Measurements from ENCODE around the gene GAPVD1.
"Not testable (repeated sequence)": the region's sequence is repeated elsewhere in the genome, so short reads cannot be mapped to it uniquely, and the experiment has no call there.

GAPVD1 gene

GRCh38 chr9:125258832-125259534 is 2.6 kb upstream of the GAPVD1 start:
- WGBS = 89% methylated on average over 2 of the region's 2 CpGs
- Histone ChIP-seq H2BK15ac (ENCODE audit: low read depth, poor library complexity, severe bottlenecking) (no peak overlapping the region), H3K27ac (ENCODE audit: low read length, poor library complexity, severe bottlenecking) (no peak overlapping the region), H3K4ac (ENCODE audit: low read depth in 1 of 2, low read length in 2 of 2) (no peak overlapping the region), H3K18ac (ENCODE audit: low read depth in 1 of 2, low read length in 2 of 2) (no peak overlapping the region), H2AK5ac (ENCODE audit: low read length, severe bottlenecking) (no peak overlapping the region), H3K23ac (ENCODE audit: low read length in 2 of 2) (no peak overlapping the region), H2BK120ac (ENCODE audit: low read depth, low read length) (no peak overlapping the region), H3K9me3 (ENCODE audit: control insufficient read depth, low read length) (no peaks in the 10 kb centered on the region), H3K14ac (ENCODE audit: low read length in 2 of 2) (no peak overlapping the region), H4K8ac (ENCODE audit: low read length) (no peak overlapping the region), H2BK5ac (ENCODE audit: low read depth, low read length, poor library complexity, severe bottlenecking) (no peak overlapping the region), H3K4me1 (ENCODE audit: control insufficient read depth, insufficient read depth, low read depth, low read length) (peaks cover 2% of the 10 kb centered on the region), H3K4me2 (ENCODE audit: low read length, poor library complexity, severe bottlenecking) (no peak overlapping the region), H4K91ac (ENCODE audit: low read length) (no peak overlapping the region), H3K36me3 (ENCODE audit: control insufficient read depth in 1 of 2, insufficient read depth in 2 of 2, low read depth in 1 of 2, low read length in 2 of 2) (peaks cover 6% of the 10 kb centered on the region in 2 experiments), H2AFZ (ENCODE audit: low read depth, low read length) (no peak overlapping the region), H3K9ac (ENCODE audit: low read length) (no peak overlapping the region), H3K79me1 (replicated peaks; ENCODE audit: low read length, poor library complexity, severe bottlenecking) (no peaks in the 10 kb centered on the region), H3K4me3 (ENCODE audit: insufficient read depth in 1 of 2, low read depth in 1 of 2, low read length in 2 of 2) (no peak overlapping the region), H3K27me3 (ENCODE audit: control insufficient read depth in 1 of 2, insufficient read depth in 1 of 2, low read length in 2 of 2) (no peaks in the 10 kb centered on the region), H2BK12ac (ENCODE audit: low read length in 2 of 2) (no peak overlapping the region)
- DNase-seq = no peak

- Histone ChIP-seq H3K4ac (ENCODE audit: low read depth in 1 of 2, low read length in 2 of 2) (no peak overlapping the region), H2AFZ (ENCODE audit: low read depth, low read length) (no peak overlapping the region), H2BK120ac (ENCODE audit: low read depth, low read length) (no peak overlapping the region), H2BK15ac (ENCODE audit: low read depth, poor library complexity, severe bottlenecking) (no peak overlapping the region), H3K4me3 (ENCODE audit: insufficient read depth in 1 of 2, low read depth in 1 of 2, low read length in 2 of 2) (no peak overlapping the region), H3K4me2 (ENCODE audit: low read length, poor library complexity, severe bottlenecking) (no peak overlapping the region), H3K14ac (ENCODE audit: low read length in 2 of 2) (no peak overlapping the region), H2AK5ac (ENCODE audit: low read length, severe bottlenecking) (no peak overlapping the region), H4K8ac (ENCODE audit: low read length) (peak overlapping the region; percentile 41), H3K18ac (ENCODE audit: low read depth in 1 of 2, low read length in 2 of 2) (no peak overlapping the region), H2BK12ac (ENCODE audit: low read length in 2 of 2) (no peak overlapping the region), H3K27me3 (ENCODE audit: control insufficient read depth in 1 of 2, insufficient read depth in 1 of 2, low read length in 2 of 2) (no peaks in the 10 kb centered on the region), H3K4me1 (ENCODE audit: control insufficient read depth, insufficient read depth, low read depth, low read length) (peaks cover 5% of the 10 kb centered on the region), H4K91ac (ENCODE audit: low read length) (no peak overlapping the region), H3K79me1 (replicated peaks; ENCODE audit: low read length, poor library complexity, severe bottlenecking) (no peaks in the 10 kb centered on the region), H2BK5ac (ENCODE audit: low read depth, low read length, poor library complexity, severe bottlenecking) (no peak overlapping the region), H3K36me3 (ENCODE audit: control insufficient read depth in 1 of 2, insufficient read depth in 2 of 2, low read depth in 1 of 2, low read length in 2 of 2) (peaks cover 9 to 12% of the 10 kb centered on the region in 2 experiments), H3K9me3 (ENCODE audit: control insufficient read depth, low read length) (no peaks in the 10 kb centered on the region), H3K27ac (ENCODE audit: low read length, poor library complexity, severe bottlenecking) (no peak overlapping the region), H3K23ac (ENCODE audit: low read length in 2 of 2) (no peak overlapping the region), H3K9ac (ENCODE audit: low read length) (no peak overlapping the region)
- DNase-seq = no peak
These were observed 1.1 kb upstream of the GAPVD1 start for GRCh38 chr9:125260561-125260960.

- peak overlapping the region; percentile 95 for H3K9ac ChIP-seq (ENCODE audit: low read length)
- no peak overlapping the region for H3K4ac ChIP-seq (ENCODE audit: low read depth in 1 of 2, low read length in 2 of 2)
- H2BK5ac ChIP-seq (ENCODE audit: low read depth, low read length, poor library complexity, severe bottlenecking) = no peak overlapping the region
- H2BK15ac ChIP-seq (ENCODE audit: low read depth, poor library complexity, severe bottlenecking) = no peak overlapping the region
- H3K27me3 ChIP-seq (ENCODE audit: control insufficient read depth in 1 of 2, insufficient read depth in 1 of 2, low read length in 2 of 2) = no peaks in the 10 kb centered on the region
- no peak overlapping the region for H2BK120ac ChIP-seq (ENCODE audit: low read depth, low read length)
- peak overlapping the region; percentile 76 to 95 for H3K4me3 ChIP-seq (ENCODE audit: insufficient read depth in 1 of 2, low read depth in 1 of 2, low read length in 2 of 2)
- H2BK12ac ChIP-seq (ENCODE audit: low read length in 2 of 2) = no peak overlapping the region
- no peak overlapping the region for H2AK5ac ChIP-seq (ENCODE audit: low read length, severe bottlenecking)
- peak overlapping the region; percentile 38 for H3K4me2 ChIP-seq (ENCODE audit: low read length, poor library complexity, severe bottlenecking)
- no peak overlapping the region for H4K91ac ChIP-seq (ENCODE audit: low read length)
- no peak overlapping the region for H3K27ac ChIP-seq (ENCODE audit: low read length, poor library complexity, severe bottlenecking)
- DNase-seq = no peak
- peak overlapping the region in 1 of 2 experiments; percentile 52 for H3K18ac ChIP-seq (ENCODE audit: low read depth in 1 of 2, low read length in 2 of 2)
- no peak overlapping the region for H3K23ac ChIP-seq (ENCODE audit: low read length in 2 of 2)
- WGBS = 39% methylated on average over 8 of the region's 11 CpGs
- H4K8ac ChIP-seq (ENCODE audit: low read length) = peak overlapping the region; percentile 12
- H3K4me1 ChIP-seq (ENCODE audit: control insufficient read depth, insufficient read depth, low read depth, low read length) = peaks cover 5% of the 10 kb centered on the region
- H3K36me3 ChIP-seq (ENCODE audit: control insufficient read depth in 1 of 2, insufficient read depth in 2 of 2, low read depth in 1 of 2, low read length in 2 of 2) = peaks cover 9 to 17% of the 10 kb centered on the region in 2 experiments
- H3K14ac ChIP-seq (ENCODE audit: low read length in 2 of 2) = no peak overlapping the region
- H3K79me1 ChIP-seq (replicated peaks; ENCODE audit: low read length, poor library complexity, severe bottlenecking) = peaks cover 3% of the 10 kb centered on the region
- no peak overlapping the region for H2AFZ ChIP-seq (ENCODE audit: low read depth, low read length)
- no peaks in the 10 kb centered on the region for H3K9me3 ChIP-seq (ENCODE audit: control insufficient read depth, low read length)
These were observed 817 bp downstream of the GAPVD1 start for GRCh38 chr9:125262294-125262991.

GRCh38 chr9:125264068-125264467 is 2.4 kb downstream of the GAPVD1 start:
- not testable (repeated sequence) for H3K23ac ChIP-seq (ENCODE audit: low read length in 2 of 2); H3K27ac ChIP-seq (ENCODE audit: low read length, poor library complexity, severe bottlenecking); H3K4me1 ChIP-seq (ENCODE audit: control insufficient read depth, insufficient read depth, low read depth, low read length); H3K9me3 ChIP-seq (ENCODE audit: control insufficient read depth, low read length); H2BK5ac ChIP-seq (ENCODE audit: low read depth, low read length, poor library complexity, severe bottlenecking); H2AFZ ChIP-seq (ENCODE audit: low read depth, low read length); H3K4ac ChIP-seq (ENCODE audit: low read depth in 1 of 2, low read length in 2 of 2); DNase-seq; H3K4me3 ChIP-seq (ENCODE audit: insufficient read depth in 1 of 2, low read depth in 1 of 2, low read length in 2 of 2); H2BK15ac ChIP-seq (ENCODE audit: low read depth, poor library complexity, severe bottlenecking); H4K8ac ChIP-seq (ENCODE audit: low read length); H2BK12ac ChIP-seq (ENCODE audit: low read length in 2 of 2); H3K9ac ChIP-seq (ENCODE audit: low read length); H2AK5ac ChIP-seq (ENCODE audit: low read length, severe bottlenecking); H3K27me3 ChIP-seq (ENCODE audit: control insufficient read depth in 1 of 2, insufficient read depth in 1 of 2, low read length in 2 of 2); H3K18ac ChIP-seq (ENCODE audit: low read depth in 1 of 2, low read length in 2 of 2); H3K4me2 ChIP-seq (ENCODE audit: low read length, poor library complexity, severe bottlenecking); H3K14ac ChIP-seq (ENCODE audit: low read length in 2 of 2); H2BK120ac ChIP-seq (ENCODE audit: low read depth, low read length); H3K79me1 ChIP-seq (replicated peaks; ENCODE audit: low read length, poor library complexity, severe bottlenecking); H4K91ac ChIP-seq (ENCODE audit: low read length)
- 99% methylated on average over 7 of the region's 7 CpGs for WGBS
- H3K36me3 ChIP-seq (ENCODE audit: control insufficient read depth in 1 of 2, insufficient read depth in 2 of 2, low read depth in 1 of 2, low read length in 2 of 2) = peaks cover 9 to 17% of the 10 kb centered on the region in 2 experiments

All from mesenchymal stem cell (in vitro differentiated cells and primary cell).